ENCODE measurements around the gene UXT.
"Not testable (repeated sequence)": the region's sequence is repeated elsewhere in the genome, so short reads cannot be mapped to it uniquely, and the experiment has no call there.

The UXT gene

GRCh38 chrX:47614618-47615017, 44.4 kb downstream of the UXT start:
- no peak for DNase-seq (ENCODE audit: low spot score)

GRCh38 chrX:47613082-47613481, 45.9 kb downstream of the UXT start:
- DNase-seq (ENCODE audit: low spot score): no peak

GRCh38 chrX:47612418-47612817, 46.6 kb downstream of the UXT start:
- no peak for DNase-seq (ENCODE audit: low spot score)

GRCh38 chrX:47611926-47612325, 47.1 kb downstream of the UXT start:
- no peak for DNase-seq (ENCODE audit: low spot score)

- no peak for DNase-seq (ENCODE audit: low spot score)
Observed at GRCh38 chrX:47611489-47611888, 47.5 kb downstream of the UXT start.

GRCh38 chrX:47610511-47610910, 48.5 kb downstream of the UXT start:
- DNase-seq (ENCODE audit: low spot score): no peak

- DNase-seq (ENCODE audit: low spot score): no peak
Observed at GRCh38 chrX:47608130-47608810, 50.7 kb downstream of the UXT start.

- no peak for DNase-seq (ENCODE audit: low spot score)
Observed at GRCh38 chrX:47607091-47607490, 51.9 kb downstream of the UXT start.

GRCh38 chrX:47605024-47605423, 54.0 kb downstream of the UXT start:
- DNase-seq (ENCODE audit: low spot score): no peak

- not testable (repeated sequence) for DNase-seq (ENCODE audit: low spot score)
Observed at GRCh38 chrX:47603125-47603524, 55.9 kb downstream of the UXT start.

Data from AG08395 (cell line).